GM12891 (cell line): Measurements from ENCODE around the gene DDO.

Source experiments
- PAX5 ChIP-seq: IDR thresholded peaks from 2 replicates; pipeline ENCODE4 v1.6.1; 2011; ENCODE audit warnings: low read length, moderate library complexity, mild to moderate bottlenecking; ENCODE audit not compliant: insufficient read depth, severe bottlenecking
- POLR2A ChIP-seq: IDR thresholded peaks from 2 replicates; pipeline ENCODE4 v1.6.1; 2011; ENCODE audit warnings: low read depth, low read length, control low read depth
- POLR2AphosphoS5 ChIP-seq: IDR thresholded peaks from 2 replicates; pipeline ENCODE4 v1.6.1; 2011; ENCODE audit warnings: low read depth, low read length, control low read depth
- POU2F2 ChIP-seq: IDR thresholded peaks from 2 replicates; pipeline ENCODE4 v1.6.1; 2011; ENCODE audit warnings: low read depth, mild to moderate bottlenecking, control low read depth, low read length, moderate library complexity
- SPI1 ChIP-seq: IDR thresholded peaks from 2 replicates; pipeline ENCODE4 v1.6.1; 2011; ENCODE audit warnings: low read depth, low read length, control low read depth

GRCh38 chr6:110378552-110378951, 36.8 kb downstream of the DDO start:
- TF ChIP-seq POLR2AphosphoS5 (no peak), POLR2A (no peak), POU2F2 (no peak), SPI1 (no peak), PAX5 (no peak)
